ENCODE data around the gene CROCC2. TPM values are rescaled to one million over a fixed set of nuclear protein-coding genes. Genes with fewer than 3 reads are reported as not detected.
A peak's percentile ranks its signal among the peaks of the same experiment; 100 is the strongest.

CROCC2 gene
- total and polyA plus RNA-seq, 11 donors, result not detected

- peak in 2 of 5 donors; percentile 18 to 23 for DNase-seq
- H3K9me3 ChIP-seq, result peaks cover 0 to 3% (median 0%) of the 10 kb centered on the region in 12 donors
- no peaks in the 10 kb centered on the region for H3K36me3 ChIP-seq
- no peaks in the 10 kb centered on the region for H3K27me3 ChIP-seq
- no peak overlapping the region for H3K4me3 ChIP-seq
- no peak overlapping the region for H3K27ac ChIP-seq
- no peak for ATAC-seq
- WGBS, 4 donors, result 86 to 96% (median 92%) methylated on average over 6 to 19 of the region's 19 CpGs
- H3K4me1 ChIP-seq, result peaks cover 0 to 55% (median 29%) of the 10 kb centered on the region in 12 donors
- TF ChIP-seq, protein P1, sequence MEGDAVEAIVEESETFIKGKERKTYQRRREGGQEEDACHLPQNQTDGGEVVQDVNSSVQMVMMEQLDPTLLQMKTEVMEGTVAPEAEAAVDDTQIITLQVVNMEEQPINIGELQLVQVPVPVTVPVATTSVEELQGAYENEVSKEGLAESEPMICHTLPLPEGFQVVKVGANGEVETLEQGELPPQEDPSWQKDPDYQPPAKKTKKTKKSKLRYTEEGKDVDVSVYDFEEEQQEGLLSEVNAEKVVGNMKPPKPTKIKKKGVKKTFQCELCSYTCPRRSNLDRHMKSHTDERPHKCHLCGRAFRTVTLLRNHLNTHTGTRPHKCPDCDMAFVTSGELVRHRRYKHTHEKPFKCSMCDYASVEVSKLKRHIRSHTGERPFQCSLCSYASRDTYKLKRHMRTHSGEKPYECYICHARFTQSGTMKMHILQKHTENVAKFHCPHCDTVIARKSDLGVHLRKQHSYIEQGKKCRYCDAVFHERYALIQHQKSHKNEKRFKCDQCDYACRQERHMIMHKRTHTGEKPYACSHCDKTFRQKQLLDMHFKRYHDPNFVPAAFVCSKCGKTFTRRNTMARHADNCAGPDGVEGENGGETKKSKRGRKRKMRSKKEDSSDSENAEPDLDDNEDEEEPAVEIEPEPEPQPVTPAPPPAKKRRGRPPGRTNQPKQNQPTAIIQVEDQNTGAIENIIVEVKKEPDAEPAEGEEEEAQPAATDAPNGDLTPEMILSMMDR (IDR thresholded peaks at IDR 0.05), result no peak
- no peak for TF ChIP-seq POLR2A (IDR thresholded peaks at IDR 0.05)
- intact Hi-C loops (cut with DNase I), result loop anchor here in 3 of 10 donors (5.0 to 10.0 kb wide), 3 partner anchors 79 to 429 kb away; partner anchors contain the start of genes DUSP28 (in 1 of the 3) and RNPEPL1 (in 1 of the 3)
These were observed 87.5 kb downstream of the CROCC2 start for GRCh38 chr2:240993446-240994170.

DNA sequence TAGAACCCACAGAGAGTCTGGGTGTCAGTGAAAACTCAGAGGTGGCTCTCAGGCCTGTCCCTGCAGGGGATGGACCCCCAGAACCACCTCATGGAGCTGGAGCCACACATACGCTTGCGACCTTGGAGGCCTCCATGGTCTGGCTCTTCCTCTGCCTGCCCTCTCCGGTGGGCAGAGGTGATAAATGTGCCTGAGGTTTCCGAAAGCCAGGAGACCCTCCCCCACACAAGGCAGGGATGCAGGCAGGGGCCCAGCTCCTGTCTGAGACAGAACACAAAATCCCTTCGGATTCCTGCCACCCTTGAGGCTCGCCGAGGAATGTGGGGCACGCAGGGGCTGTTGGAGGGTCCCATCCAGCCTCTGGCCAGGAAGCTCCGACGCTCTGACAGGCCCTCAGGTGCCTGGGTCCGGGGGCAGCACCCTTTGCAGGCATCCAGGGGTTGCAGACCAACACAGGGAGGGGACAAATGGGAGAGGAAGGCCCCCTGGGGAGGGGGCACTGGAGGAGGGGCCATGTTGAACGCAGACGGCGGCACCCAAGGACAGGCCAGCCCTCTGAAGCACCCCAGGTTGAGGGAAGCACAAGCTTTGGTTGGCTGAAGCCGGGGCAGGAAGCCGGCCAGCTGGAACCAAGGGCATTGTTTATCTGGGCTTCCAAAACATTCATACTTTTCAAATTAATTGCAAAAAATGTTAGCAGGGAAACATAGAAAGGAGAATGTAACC lies 88.2 kb downstream of the CROCC2 start:
- H3K4me3 ChIP-seq, result no peak overlapping the region
- TF ChIP-seq, protein P1 (IDR thresholded peaks at IDR 0.05), result no peak
- no peak for TF ChIP-seq POLR2A (IDR thresholded peaks at IDR 0.05)
- ATAC-seq, result no peak
- peaks cover 0 to 58% (median 31%) of the 10 kb centered on the region in 12 donors for H3K4me1 ChIP-seq
- H3K27me3 ChIP-seq, result peaks cover 0 to 2% (median 0%) of the 10 kb centered on the region in 9 donors
- intact Hi-C loops (cut with DNase I), result loop anchor here in 3 of 10 donors (5.0 to 10.0 kb wide), 3 partner anchors 80 to 430 kb away; partner anchors contain the start of genes DUSP28 (in 1 of the 3) and RNPEPL1 (in 1 of the 3)
- H3K36me3 ChIP-seq, result no peaks in the 10 kb centered on the region
- WGBS, 4 donors, result 59 to 77% (median 74%) methylated on average over 12 to 16 of the region's 16 CpGs
- no peak overlapping the region for H3K27ac ChIP-seq
- DNase-seq, result no peak
- no peaks in the 10 kb centered on the region for H3K9me3 ChIP-seq

- no peaks in the 10 kb centered on the region for H3K9me3 ChIP-seq
- no peaks in the 10 kb centered on the region for H3K36me3 ChIP-seq
- intact Hi-C loops (cut with DNase I), result loop anchor here in 3 of 10 donors (10.0 kb wide), 2 partner anchors 81 to 431 kb away; partner anchors contain the start of genes DUSP28 (in 1 of the 3) and RNPEPL1 (in 1 of the 3)
- H3K4me3 ChIP-seq, result no peak overlapping the region
- H3K27ac ChIP-seq, result peak overlapping the region in 2 of 12 donors; percentile 6 to 90
- DNase-seq (peak in 1 of 5 donors; percentile 5), ATAC-seq (no peak)
- peaks cover 0 to 63% (median 36%) of the 10 kb centered on the region in 12 donors for H3K4me1 ChIP-seq
- WGBS, 4 donors, result 74 to 90% (median 84%) methylated on average over 20 to 24 of the region's 24 CpGs
- TF ChIP-seq POLR2A (IDR thresholded peaks at IDR 0.05), result no peak
- TF ChIP-seq, protein P1 (IDR thresholded peaks at IDR 0.05), result no peak
- H3K27me3 ChIP-seq, result peaks cover 0 to 4% (median 0%) of the 10 kb centered on the region in 9 donors
These were observed 89.2 kb downstream of the CROCC2 start for GRCh38 chr2:240995041-240996021.

All from heart left ventricle (tissue), 16 donors.